Stimulated activated memory B cell treated with anti-CD40 and anti-IgM and Interleukin-4, amounts not matched to agents 10 μg/mL and 1 μg/mL and 100 μg/mL, for 72 hours (primary cell): ENCODE data around the gene PEBP1.

Source experiments
- ATAC-seq: fragments of 150-1000 bp; cut with Tn5 transposase; 2 replicates; pipeline ENCODE4 v1.10.0; 2021
- H3K27ac Mint-ChIP-seq: one replicate; pipeline ENCODE4 v1.8.0; 2022; ENCODE audit warnings: mild to moderate bottlenecking, mixed read lengths
- H3K27me3 Mint-ChIP-seq: one replicate; pipeline ENCODE4 v1.8.0; 2022; ENCODE audit warnings: mixed read lengths
- H3K36me3 Mint-ChIP-seq: one replicate; pipeline ENCODE4 v1.8.0; 2022; ENCODE audit warnings: mixed read lengths
- H3K4me1 Mint-ChIP-seq: one replicate; pipeline ENCODE4 v1.8.0; 2022; ENCODE audit warnings: mixed read lengths
- H3K4me3 Mint-ChIP-seq: one replicate; pipeline ENCODE4 v1.8.0; 2022; ENCODE audit warnings: mild to moderate bottlenecking, moderate library complexity, mixed read lengths
- H3K9me3 Mint-ChIP-seq: one replicate; pipeline ENCODE4 v1.8.0; 2022; ENCODE audit warnings: mixed read lengths

The PEBP1 gene

DNA sequence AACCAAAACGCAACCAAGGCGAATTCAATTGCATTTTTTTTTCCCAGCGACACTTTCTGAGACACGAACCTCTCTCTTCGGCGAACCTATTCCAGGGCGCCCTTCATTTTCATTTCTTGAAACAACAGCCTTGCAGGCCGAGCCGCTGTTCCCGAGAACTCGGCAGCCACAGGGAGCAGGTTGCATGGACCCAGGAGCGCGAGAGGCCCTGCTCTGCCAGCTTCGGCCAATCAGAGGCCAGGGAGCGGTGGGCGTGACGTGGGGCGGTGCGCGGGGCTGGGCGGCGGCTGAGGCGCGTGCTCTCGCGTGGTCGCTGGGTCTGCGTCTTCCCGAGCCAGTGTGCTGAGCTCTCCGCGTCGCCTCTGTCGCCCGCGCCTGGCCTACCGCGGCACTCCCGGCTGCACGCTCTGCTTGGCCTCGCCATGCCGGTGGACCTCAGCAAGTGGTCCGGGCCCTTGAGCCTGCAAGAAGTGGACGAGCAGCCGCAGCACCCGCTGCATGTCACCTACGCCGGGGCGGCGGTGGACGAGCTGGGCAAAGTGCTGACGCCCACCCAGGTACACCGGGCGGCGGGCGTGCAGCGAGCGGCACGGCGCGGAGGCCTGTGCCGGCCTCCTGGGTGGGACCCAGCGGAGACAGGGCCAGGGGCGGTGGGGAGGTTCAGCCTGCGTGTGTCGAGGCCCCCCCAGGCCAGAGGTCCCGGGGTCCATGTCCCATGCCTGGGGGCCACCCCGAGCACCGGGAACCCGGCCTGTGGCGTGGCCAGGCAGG, at the start of gene PEBP1:
Gene PEBP1 (plus strand): TSS at position 337 of the 771 bp plus-strand sequence. CDS start 86 bp downstream, at position 423.
- peaks cover 18% of the 10 kb centered on the region for H3K36me3 Mint-ChIP-seq
- no peaks in the 10 kb centered on the region for H3K9me3 Mint-ChIP-seq
- peak; percentile 99 for ATAC-seq
- H3K27me3 Mint-ChIP-seq, result no peaks in the 10 kb centered on the region
- H3K4me3 Mint-ChIP-seq, result peak within 1 kb of the TSS; percentile 98
- H3K27ac Mint-ChIP-seq, result peak within 1 kb of the TSS; percentile 85
- peaks cover 31% of the 10 kb centered on the region for H3K4me1 Mint-ChIP-seq

DNA sequence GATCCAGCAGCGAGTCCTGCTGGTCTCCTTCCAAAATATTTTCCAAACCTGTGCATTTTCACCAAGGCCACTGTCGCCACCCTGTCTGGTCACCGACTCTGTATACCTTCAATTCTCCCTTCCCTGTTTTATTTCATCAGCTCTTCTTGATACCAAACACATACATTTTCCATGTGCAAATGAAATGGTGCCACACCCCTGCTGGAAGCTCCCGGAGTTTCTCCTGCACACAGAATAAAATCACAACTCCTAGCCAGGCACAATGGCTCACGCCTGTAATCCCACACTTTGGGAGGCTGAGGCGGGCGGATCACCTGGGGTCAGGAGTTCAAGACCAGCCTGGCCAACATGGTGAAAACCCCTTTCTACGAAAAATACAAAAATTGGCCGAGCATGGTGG, 46.1 kb upstream of the PEBP1 start:
- Mint-ChIP-seq H3K36me3 (no peaks in the 10 kb centered on the region), H3K27me3 (no peaks in the 10 kb centered on the region), H3K4me3 (no peak overlapping the region), H3K4me1 (peaks cover 10% of the 10 kb centered on the region), H3K9me3 (no peaks in the 10 kb centered on the region), H3K27ac (no peak overlapping the region)
- ATAC-seq, result no peak

DNA sequence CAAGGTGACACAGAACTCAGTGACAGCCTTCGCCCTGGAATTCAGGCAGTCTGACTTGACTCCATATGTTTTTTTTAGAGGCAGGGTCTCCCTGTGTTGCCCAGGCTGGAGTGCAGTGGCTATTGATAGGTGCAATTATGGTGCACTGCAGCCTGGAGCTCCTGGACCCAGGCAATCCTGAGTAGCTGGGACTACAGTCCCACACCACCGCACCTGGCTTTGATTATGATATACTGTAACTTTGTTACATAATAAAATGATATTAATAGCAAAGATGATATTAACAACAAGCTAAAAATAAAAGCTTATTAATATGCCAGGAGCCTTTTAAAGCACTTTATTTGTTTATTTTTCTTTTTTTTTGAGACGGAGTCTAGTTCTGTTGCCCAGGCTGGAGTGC, 41.9 kb upstream of the PEBP1 start:
- Mint-ChIP-seq H3K36me3 (no peaks in the 10 kb centered on the region), H3K27ac (no peak overlapping the region), H3K4me3 (no peak overlapping the region), H3K9me3 (no peaks in the 10 kb centered on the region), H3K4me1 (peaks cover 1% of the 10 kb centered on the region), H3K27me3 (peaks cover 9% of the 10 kb centered on the region)
- ATAC-seq, result no peak

DNA sequence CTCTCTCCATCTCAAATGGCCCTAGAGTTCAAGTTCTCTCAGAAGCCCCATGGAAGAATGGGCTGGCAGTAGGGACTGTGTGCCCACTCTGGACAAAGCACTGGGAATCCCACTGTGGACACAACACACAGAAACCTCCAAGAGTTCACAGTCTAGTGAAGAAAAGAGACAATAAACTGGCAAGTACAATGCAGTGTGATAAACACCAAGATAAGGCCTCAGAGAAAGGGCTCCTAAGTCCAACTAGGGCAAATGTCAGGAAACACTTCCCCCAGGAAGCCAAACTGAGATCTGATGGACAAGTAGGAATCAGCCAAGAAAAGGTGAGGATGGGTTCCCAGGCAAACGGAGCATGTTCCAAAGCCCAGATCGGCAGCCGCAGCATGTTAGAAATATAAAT, 37.5 kb upstream of the PEBP1 start:
- Mint-ChIP-seq H3K27ac (no peak overlapping the region), H3K36me3 (no peaks in the 10 kb centered on the region), H3K4me3 (no peak overlapping the region), H3K9me3 (no peaks in the 10 kb centered on the region), H3K27me3 (peaks cover 29% of the 10 kb centered on the region), H3K4me1 (peaks cover 8% of the 10 kb centered on the region)
- ATAC-seq, result no peak

DNA sequence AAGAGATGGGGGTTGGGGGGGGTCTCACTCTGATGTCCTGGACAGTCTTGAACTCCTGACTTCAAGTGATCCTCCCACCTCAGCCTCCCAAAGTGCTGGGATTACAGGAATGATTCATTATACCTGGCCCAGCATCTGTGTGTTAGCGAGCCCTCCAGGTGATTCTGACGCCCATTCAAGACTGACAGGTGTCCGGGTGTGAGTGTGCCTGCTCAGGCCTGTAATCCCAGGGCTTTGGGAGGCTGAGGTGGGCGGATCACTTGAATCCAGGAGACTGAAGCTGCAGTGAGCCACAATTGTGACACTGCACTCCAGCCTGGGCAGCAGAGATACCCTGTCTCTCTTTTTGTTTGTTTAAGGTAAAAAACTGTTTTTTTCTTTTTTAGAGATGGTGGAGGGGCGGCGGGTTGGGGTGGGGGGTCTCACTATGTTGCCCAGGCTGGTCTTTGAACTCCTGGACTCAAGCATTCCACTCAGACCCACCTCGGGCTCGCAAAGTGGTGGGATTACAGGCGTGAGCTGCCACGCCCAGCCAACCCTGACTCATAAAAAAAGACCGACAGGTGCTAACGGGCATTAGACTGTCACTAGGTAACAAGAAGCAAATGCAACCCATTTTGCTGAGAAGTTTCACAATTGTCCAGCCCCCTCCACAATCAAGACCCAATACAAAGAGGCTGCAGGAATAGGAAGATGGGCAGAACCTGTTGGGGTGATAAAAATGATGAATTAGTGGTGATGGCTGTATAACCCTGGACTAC, 36.8 kb upstream of the PEBP1 start:
- H3K27ac Mint-ChIP-seq, result no peak overlapping the region
- no peaks in the 10 kb centered on the region for H3K9me3 Mint-ChIP-seq
- no peak overlapping the region for H3K4me3 Mint-ChIP-seq

DNA sequence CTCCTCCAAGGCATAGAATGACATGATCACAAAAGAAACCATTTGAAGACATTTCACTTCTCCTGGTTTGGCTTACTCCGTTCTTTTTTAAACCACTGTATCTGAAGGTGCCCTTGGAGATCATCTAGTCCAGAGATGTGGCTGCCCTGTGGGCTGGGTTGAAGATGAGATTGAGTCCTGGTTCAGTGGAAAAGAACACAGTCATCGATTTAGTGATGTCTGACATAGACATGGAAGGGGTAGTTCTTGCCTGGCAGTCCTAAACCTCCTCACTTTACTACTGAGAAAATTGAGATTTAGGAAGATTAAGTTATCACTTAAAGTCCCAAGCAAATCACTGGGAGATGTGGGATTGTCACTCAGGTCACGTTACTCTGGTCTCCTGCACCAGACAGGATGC, 34.9 kb upstream of the PEBP1 start:
- no peak overlapping the region for H3K27ac Mint-ChIP-seq
- no peak for ATAC-seq
- H3K4me1 Mint-ChIP-seq, result peaks cover 16% of the 10 kb centered on the region
- H3K4me3 Mint-ChIP-seq, result no peak overlapping the region
- no peaks in the 10 kb centered on the region for H3K36me3 Mint-ChIP-seq
- H3K27me3 Mint-ChIP-seq, result peaks cover 44% of the 10 kb centered on the region
- no peaks in the 10 kb centered on the region for H3K9me3 Mint-ChIP-seq

More for the DNA sequence above, 36.8 kb upstream of the PEBP1 start:
- peaks cover 9% of the 10 kb centered on the region for H3K4me1 Mint-ChIP-seq
- peaks cover 31% of the 10 kb centered on the region for H3K27me3 Mint-ChIP-seq
- H3K36me3 Mint-ChIP-seq, result no peaks in the 10 kb centered on the region
- ATAC-seq, result no peak

DNA sequence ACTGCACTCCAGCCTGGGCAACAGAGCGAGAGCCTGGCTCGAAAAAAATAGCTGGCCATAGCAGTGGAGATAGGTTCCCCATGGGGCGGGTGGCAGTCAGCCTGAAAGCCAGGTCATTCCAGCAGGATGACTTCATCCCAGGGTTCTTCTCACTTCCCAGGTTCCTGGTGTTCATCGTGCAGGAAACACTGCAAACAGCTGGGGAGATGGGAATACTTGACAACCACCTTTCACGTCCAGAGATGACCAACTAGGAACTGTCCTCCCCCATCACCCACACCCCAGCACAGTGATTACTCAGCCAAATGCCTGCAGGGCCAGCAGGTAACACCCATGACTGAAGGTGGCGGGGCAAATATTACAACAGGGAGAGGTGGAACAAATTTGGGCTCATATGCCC, 33.9 kb upstream of the PEBP1 start:
- no peaks in the 10 kb centered on the region for H3K9me3 Mint-ChIP-seq
- no peak for ATAC-seq
- H3K27ac Mint-ChIP-seq, result no peak overlapping the region
- peaks cover 44% of the 10 kb centered on the region for H3K27me3 Mint-ChIP-seq
- no peaks in the 10 kb centered on the region for H3K36me3 Mint-ChIP-seq
- peaks cover 16% of the 10 kb centered on the region for H3K4me1 Mint-ChIP-seq
- H3K4me3 Mint-ChIP-seq, result no peak overlapping the region

DNA sequence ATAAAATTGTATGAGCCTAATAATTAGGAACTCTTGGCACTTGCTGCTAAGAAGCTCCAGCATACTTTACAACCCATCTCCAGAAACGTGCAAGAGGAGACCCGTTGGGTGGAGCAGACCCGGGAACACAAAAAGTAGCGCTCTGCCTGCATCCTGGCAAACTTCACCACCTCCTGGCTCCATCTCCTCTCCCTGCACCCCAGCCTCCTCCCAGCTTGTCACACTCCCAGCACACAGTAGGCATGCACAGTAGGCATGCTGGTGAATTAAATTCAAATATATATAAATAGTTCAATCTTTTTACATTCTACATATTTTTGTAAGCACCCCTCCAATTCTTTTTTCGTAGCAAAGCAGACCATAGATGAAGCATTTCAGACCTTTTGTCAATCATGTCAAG, 33.3 kb upstream of the PEBP1 start:
- Mint-ChIP-seq H3K4me1 (peaks cover 16% of the 10 kb centered on the region), H3K9me3 (no peaks in the 10 kb centered on the region), H3K36me3 (no peaks in the 10 kb centered on the region), H3K4me3 (peak overlapping the region; percentile 87), H3K27ac (peak overlapping the region; percentile 57), H3K27me3 (peaks cover 44% of the 10 kb centered on the region)
- no peak for ATAC-seq

DNA sequence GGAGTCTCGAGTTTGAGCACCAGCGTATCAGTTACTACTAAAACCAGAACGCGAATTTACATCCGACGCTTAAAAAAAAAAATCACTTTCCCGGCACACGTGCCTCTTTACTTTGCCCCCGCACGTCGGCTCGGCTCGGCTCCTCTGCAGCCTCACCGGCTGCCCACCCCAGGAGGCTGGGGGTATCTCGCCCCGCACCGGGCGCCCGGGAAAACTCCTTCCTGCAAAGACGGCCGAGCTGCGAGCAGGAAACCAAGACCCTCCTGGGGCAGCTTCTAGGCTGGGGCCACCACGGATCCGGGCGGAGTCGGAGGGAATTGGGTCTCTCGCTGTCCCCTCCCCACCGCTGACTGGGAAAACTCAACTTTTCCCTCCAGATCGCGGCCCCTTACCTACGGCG, 32.7 kb upstream of the PEBP1 start:
- peak overlapping the region; percentile 87 for H3K4me3 Mint-ChIP-seq
- peaks cover 39% of the 10 kb centered on the region for H3K27me3 Mint-ChIP-seq
- H3K4me1 Mint-ChIP-seq, result peaks cover 16% of the 10 kb centered on the region
- peak; percentile 37 for ATAC-seq
- no peaks in the 10 kb centered on the region for H3K36me3 Mint-ChIP-seq
- no peaks in the 10 kb centered on the region for H3K9me3 Mint-ChIP-seq
- peak overlapping the region; percentile 57 for H3K27ac Mint-ChIP-seq

DNA sequence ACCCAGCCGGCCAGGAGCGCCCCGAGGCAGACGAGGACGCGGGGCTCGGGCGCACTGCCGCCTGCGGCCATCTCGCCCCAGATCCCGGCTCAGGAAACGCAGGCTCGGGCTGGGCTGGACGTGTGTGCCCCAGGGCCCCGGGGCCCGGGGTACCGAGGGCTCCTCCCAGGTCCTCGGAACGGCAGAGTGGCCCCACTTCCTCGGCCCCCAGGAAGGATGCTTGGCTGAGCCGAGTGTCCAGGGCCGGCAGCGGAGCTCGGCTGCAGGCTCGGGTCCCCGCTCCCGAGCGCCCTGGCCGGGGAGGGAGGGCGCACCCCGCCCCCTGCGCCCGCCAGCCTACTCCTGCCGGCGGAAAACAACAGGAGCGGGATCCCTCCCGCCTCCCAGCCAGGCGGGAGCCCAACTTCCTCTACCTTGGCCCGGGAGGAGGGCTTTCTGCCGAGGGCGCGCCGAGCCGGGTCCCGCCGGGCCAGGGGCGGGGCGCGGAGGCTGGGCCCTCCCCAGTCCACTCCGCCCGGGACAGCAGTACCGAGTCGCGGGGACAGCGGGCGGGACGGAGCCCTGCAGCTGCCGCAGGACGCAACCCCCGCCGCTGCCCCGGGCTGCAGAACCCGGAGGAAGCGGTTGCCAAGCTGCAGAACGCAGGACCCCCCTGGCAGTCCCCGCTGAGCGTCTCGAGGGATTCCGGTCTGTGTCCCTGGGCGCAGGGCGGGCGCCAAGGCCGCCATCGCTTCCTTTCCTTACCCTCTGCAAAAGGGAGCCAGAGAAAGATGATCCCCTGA, 32.1 kb upstream of the PEBP1 start, which contains the start of gene VSIG10:
Gene VSIG10 (minus strand): TSS at position 411 of the 782 bp plus-strand sequence. CDS start 340 bp downstream, at position 71.
- Mint-ChIP-seq H3K36me3 (no peaks in the 10 kb centered on the region), H3K27me3 (peaks cover 35% of the 10 kb centered on the region), H3K4me3 (peak within 1 kb of the TSS; percentile 87), H3K4me1 (peaks cover 16% of the 10 kb centered on the region), H3K27ac (peak within 1 kb of the TSS; percentile 57), H3K9me3 (no peaks in the 10 kb centered on the region)
- peak; percentile 65 for ATAC-seq

DNA sequence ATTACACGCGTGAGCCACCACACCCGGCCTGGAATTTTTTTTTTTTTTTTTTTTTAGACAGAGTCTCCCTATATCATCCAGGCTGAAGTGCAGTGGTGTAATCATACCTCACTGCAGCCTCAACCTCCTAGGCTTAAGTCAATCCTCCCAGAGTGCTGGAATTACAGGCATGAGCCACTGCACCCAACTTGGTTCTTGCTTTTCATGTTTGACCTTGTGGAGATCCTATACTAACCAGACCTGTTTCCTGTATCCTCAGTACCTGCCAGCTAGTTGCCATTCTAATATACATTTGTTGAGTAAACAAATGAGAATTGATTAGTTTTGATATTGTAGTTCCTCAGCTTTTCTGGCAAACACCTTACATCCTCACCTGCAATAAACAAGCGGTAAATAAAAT, 28.9 kb upstream of the PEBP1 start:
- H3K36me3 Mint-ChIP-seq, result no peaks in the 10 kb centered on the region
- no peak overlapping the region for H3K4me3 Mint-ChIP-seq
- no peak overlapping the region for H3K27ac Mint-ChIP-seq
- no peaks in the 10 kb centered on the region for H3K9me3 Mint-ChIP-seq
- H3K27me3 Mint-ChIP-seq, result peaks cover 25% of the 10 kb centered on the region
- peaks cover 16% of the 10 kb centered on the region for H3K4me1 Mint-ChIP-seq
- ATAC-seq, result no peak

DNA sequence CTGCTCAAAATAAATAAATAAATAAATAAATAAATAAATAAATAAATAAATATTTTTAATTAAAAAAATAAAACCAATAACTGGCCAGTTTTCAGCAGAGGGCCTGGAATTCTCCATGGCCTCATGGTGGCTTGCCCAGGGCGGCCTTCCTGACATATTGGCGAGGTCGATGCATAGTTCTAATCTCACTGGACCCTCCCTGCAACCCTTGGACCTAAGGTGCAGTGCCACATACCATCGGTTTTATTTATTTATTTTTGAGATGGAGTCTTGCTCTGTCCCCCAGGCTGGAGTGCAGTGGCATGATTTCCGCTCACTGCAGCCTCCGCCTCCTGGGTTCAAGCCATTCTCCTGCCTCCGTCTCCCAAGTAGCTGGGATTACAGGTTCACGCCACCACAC, 28.2 kb upstream of the PEBP1 start:
- no peak for ATAC-seq
- Mint-ChIP-seq H3K4me1 (peaks cover 15% of the 10 kb centered on the region), H3K4me3 (no peak overlapping the region), H3K27ac (no peak overlapping the region), H3K9me3 (no peaks in the 10 kb centered on the region), H3K27me3 (peaks cover 22% of the 10 kb centered on the region), H3K36me3 (no peaks in the 10 kb centered on the region)

DNA sequence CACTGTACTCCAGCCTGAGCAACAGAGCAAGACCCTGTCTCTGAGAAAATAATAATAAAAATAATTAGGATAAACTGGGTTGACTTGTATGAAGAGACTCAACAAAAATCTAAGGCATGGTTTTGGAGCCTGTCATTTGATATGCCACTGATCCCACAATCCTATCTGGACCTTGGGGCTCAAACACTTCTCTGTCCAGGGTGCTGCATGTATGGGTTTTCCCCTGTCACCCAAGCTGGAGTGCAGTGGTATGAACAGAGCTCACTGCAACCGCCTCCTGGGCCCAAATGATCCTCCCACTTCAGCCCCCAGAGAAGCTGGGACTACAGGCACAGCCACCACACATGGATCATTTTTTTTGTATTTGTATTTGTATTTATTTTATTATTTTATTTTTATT, 26.8 kb upstream of the PEBP1 start:
- H3K4me3 Mint-ChIP-seq, result no peak overlapping the region
- no peak for ATAC-seq
- peaks cover 13% of the 10 kb centered on the region for H3K27me3 Mint-ChIP-seq
- H3K36me3 Mint-ChIP-seq, result no peaks in the 10 kb centered on the region
- no peak overlapping the region for H3K27ac Mint-ChIP-seq
- H3K4me1 Mint-ChIP-seq, result peaks cover 7% of the 10 kb centered on the region
- H3K9me3 Mint-ChIP-seq, result no peaks in the 10 kb centered on the region

DNA sequence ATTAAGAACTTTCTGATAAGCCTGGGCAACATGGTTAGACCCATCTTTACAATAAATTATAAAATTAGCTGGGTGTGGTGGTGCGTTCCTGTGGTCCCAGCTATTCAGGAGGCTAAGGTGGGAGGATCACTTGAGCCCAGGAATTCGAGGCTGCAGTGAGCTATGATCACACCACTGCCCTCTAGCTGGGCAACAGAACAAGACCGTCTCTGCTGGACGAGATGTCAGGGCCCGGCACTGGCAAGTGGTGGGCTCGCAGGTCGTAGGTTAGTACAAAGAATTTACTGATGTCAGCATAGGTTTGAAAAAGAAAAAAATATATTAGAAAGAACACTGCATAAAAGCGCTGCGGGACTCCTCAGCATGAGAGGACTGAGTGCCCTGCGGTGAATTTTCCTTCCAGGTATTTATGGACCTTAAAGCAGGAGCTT, 16.5 kb upstream of the PEBP1 start:
- Mint-ChIP-seq H3K4me1 (peaks cover 8% of the 10 kb centered on the region), H3K9me3 (no peaks in the 10 kb centered on the region), H3K4me3 (no peak overlapping the region), H3K27ac (no peak overlapping the region), H3K27me3 (no peaks in the 10 kb centered on the region), H3K36me3 (no peaks in the 10 kb centered on the region)
- ATAC-seq, result no peak
